ENCODE data around the gene PLCZ1. TPM values are rescaled to one million over a fixed set of nuclear protein-coding genes. Genes with fewer than 3 reads are reported as not detected.

The PLCZ1 gene
- polyA plus RNA-seq, 3 donors = not detected

GRCh38 chr12:18755341-18755740 is 17.5 kb upstream of the PLCZ1 start:
- Mint-ChIP-seq H3K36me3 (no peaks in the 10 kb centered on the region), H3K4me1 (no peaks in the 10 kb centered on the region), H3K27ac (no peak overlapping the region), H3K9me3 (peaks cover 0 to 7% (median under 1%) of the 10 kb centered on the region in 7 donors), H3K27me3 (ENCODE audit: low read depth in 3 of 3) (peaks cover 0 to 1% (median 0%) of the 10 kb centered on the region in 3 donors), H3K4me3 (no peak overlapping the region)
- no peak overlapping the region for H2AFZ ChIP-seq (ENCODE audit: insufficient read depth, low read depth, low read length, poor library complexity, severe bottlenecking)
- TF ChIP-seq CTCF (IDR thresholded peaks at IDR 0.05) = no peak
- H3K9me3 ChIP-seq (replicated peaks in 1 of 2; ENCODE audit: control insufficient read depth in 1 of 2, insufficient read depth in 1 of 2, low read length in 2 of 2) = no peaks in the 10 kb centered on the region
- no peak for DNase-seq
- no peaks in the 10 kb centered on the region for H3K79me2 ChIP-seq (ENCODE audit: insufficient read depth, low read length)
- no peak overlapping the region for H3K4me3 ChIP-seq (replicated peaks in 1 of 3; ENCODE audit: low read depth in 2 of 3, low read length in 3 of 3)
- H3K4me1 ChIP-seq (ENCODE audit: control insufficient read depth in 1 of 2, insufficient read depth in 2 of 2, low read length in 2 of 2) = no peaks in the 10 kb centered on the region
- no peaks in the 10 kb centered on the region for H4K20me1 ChIP-seq (ENCODE audit: insufficient read depth, low read length)
- intact Hi-C loops (cut with micrococcal nuclease) = no loop called here
- no peak overlapping the region for H3K4me2 ChIP-seq (replicated peaks; ENCODE audit: extremely low read depth, low read length, poor library complexity, severe bottlenecking)
- no peak overlapping the region for H3K9ac ChIP-seq (ENCODE audit: insufficient read depth, low read length, poor library complexity, severe bottlenecking)
- H3K27ac ChIP-seq (ENCODE audit: low read depth in 1 of 2, low read length in 2 of 2) = no peak overlapping the region
- no peaks in the 10 kb centered on the region for H3K27me3 ChIP-seq (ENCODE audit: control insufficient read depth in 2 of 2, insufficient read depth in 2 of 2, low read length in 2 of 2)
- H3K36me3 ChIP-seq (replicated peaks in 1 of 2; ENCODE audit: control insufficient read depth in 1 of 2, insufficient read depth in 2 of 2, low read length in 2 of 2) = no peaks in the 10 kb centered on the region
- 71% methylated on average over 1 of the region's 1 CpG for WGBS (ENCODE audit: insufficient coverage)

GRCh38 chr12:18754124-18754707 is 16.4 kb upstream of the PLCZ1 start:
- Histone ChIP-seq H3K9me3 (replicated peaks in 1 of 2; ENCODE audit: control insufficient read depth in 1 of 2, insufficient read depth in 1 of 2, low read length in 2 of 2) (no peaks in the 10 kb centered on the region), H4K20me1 (ENCODE audit: insufficient read depth, low read length) (no peaks in the 10 kb centered on the region), H3K4me1 (ENCODE audit: control insufficient read depth in 1 of 2, insufficient read depth in 2 of 2, low read length in 2 of 2) (no peaks in the 10 kb centered on the region), H3K27me3 (ENCODE audit: control insufficient read depth in 2 of 2, insufficient read depth in 2 of 2, low read length in 2 of 2) (no peaks in the 10 kb centered on the region), H3K4me2 (replicated peaks; ENCODE audit: extremely low read depth, low read length, poor library complexity, severe bottlenecking) (no peak overlapping the region), H3K4me3 (replicated peaks in 1 of 3; ENCODE audit: low read depth in 2 of 3, low read length in 3 of 3) (no peak overlapping the region), H3K79me2 (ENCODE audit: insufficient read depth, low read length) (no peaks in the 10 kb centered on the region), H3K27ac (ENCODE audit: low read depth in 1 of 2, low read length in 2 of 2) (no peak overlapping the region), H3K9ac (ENCODE audit: insufficient read depth, low read length, poor library complexity, severe bottlenecking) (no peak overlapping the region), H3K36me3 (replicated peaks in 1 of 2; ENCODE audit: control insufficient read depth in 1 of 2, insufficient read depth in 2 of 2, low read length in 2 of 2) (no peaks in the 10 kb centered on the region), H2AFZ (ENCODE audit: insufficient read depth, low read depth, low read length, poor library complexity, severe bottlenecking) (no peak overlapping the region)
- Mint-ChIP-seq H3K9me3 (peaks cover 0 to 7% (median 0%) of the 10 kb centered on the region in 7 donors), H3K36me3 (no peaks in the 10 kb centered on the region), H3K27me3 (ENCODE audit: low read depth in 3 of 3) (peaks cover 0 to 1% (median 0%) of the 10 kb centered on the region in 3 donors), H3K4me3 (no peak overlapping the region), H3K27ac (no peak overlapping the region), H3K4me1 (no peaks in the 10 kb centered on the region)
- no peak for DNase-seq
- intact Hi-C loops (cut with micrococcal nuclease) = no loop called here
- no peak for TF ChIP-seq CTCF (IDR thresholded peaks at IDR 0.05)
- WGBS (ENCODE audit: insufficient coverage) = 100% methylated on average over 2 of the region's 6 CpGs

Measured in CD14-positive monocyte (primary cell).